ENCODE data around the gene GCN1. TPM values are rescaled to one million over a fixed set of nuclear protein-coding genes. Genes with fewer than 3 reads are reported as not detected.
A peak's percentile ranks its signal among the peaks of the same experiment; 100 is the strongest.

Gene GCN1
- total RNA-seq, 4 donors from 2014 or later: 62.0 to 310 (median 101) TPM

- WGBS: no CpG with 5 or more reads among the region's 3 CpGs
- Histone ChIP-seq H3K9me3 (no peaks in the 10 kb centered on the region), H3K27me3 (no peaks in the 10 kb centered on the region), H3K4me1 (peaks cover 18% of the 10 kb centered on the region), H3K4me3 (no peak overlapping the region), H3K27ac (no peak overlapping the region), H3K36me3 (peaks cover 26% of the 10 kb centered on the region)
- DNase-seq (ENCODE audit: low spot score in 2 of 2): no peak
- TF ChIP-seq POLR2A (IDR thresholded peaks at IDR 0.05) (no peak), CTCF (IDR thresholded peaks at IDR 0.05) (no peak), POLR2AphosphoS5 (IDR thresholded peaks at IDR 0.05) (no peak), EP300 (IDR thresholded peaks at IDR 0.05) (no peak)
Observed at GRCh38 chr12:120090206-120090605, 104.3 kb downstream of the GCN1 start.

GRCh38 chr12:120089796-120090195 is 104.7 kb downstream of the GCN1 start:
- Histone ChIP-seq H3K27me3 (no peaks in the 10 kb centered on the region), H3K27ac (no peak overlapping the region), H3K4me3 (no peak overlapping the region), H3K36me3 (peaks cover 24% of the 10 kb centered on the region), H3K9me3 (no peaks in the 10 kb centered on the region), H3K4me1 (peaks cover 18% of the 10 kb centered on the region)
- no peak for DNase-seq (ENCODE audit: low spot score in 2 of 2)
- TF ChIP-seq EP300 (IDR thresholded peaks at IDR 0.05) (no peak), POLR2AphosphoS5 (IDR thresholded peaks at IDR 0.05) (no peak), POLR2A (IDR thresholded peaks at IDR 0.05) (no peak), CTCF (IDR thresholded peaks at IDR 0.05) (no peak)
- WGBS: no CpG with 5 or more reads among the region's 2 CpGs

- peaks cover 18% of the 10 kb centered on the region for H3K4me1 ChIP-seq
- DNase-seq (ENCODE audit: low spot score in 2 of 2): no peak
- no peaks in the 10 kb centered on the region for H3K27me3 ChIP-seq
- peaks cover 17% of the 10 kb centered on the region for H3K36me3 ChIP-seq
- WGBS: 35% methylated on average over 8 of the region's 8 CpGs
- no peak overlapping the region for H3K4me3 ChIP-seq
- H3K27ac ChIP-seq: no peak overlapping the region
- no peak for TF ChIP-seq POLR2AphosphoS5 (IDR thresholded peaks at IDR 0.05)
- TF ChIP-seq EP300 (IDR thresholded peaks at IDR 0.05): no peak
- no peak for TF ChIP-seq POLR2A (IDR thresholded peaks at IDR 0.05)
- no peak for TF ChIP-seq CTCF (IDR thresholded peaks at IDR 0.05)
- no peaks in the 10 kb centered on the region for H3K9me3 ChIP-seq
Observed at GRCh38 chr12:120089105-120089504, 105.4 kb downstream of the GCN1 start.

GRCh38 chr12:120086801-120087621 is 107.5 kb downstream of the GCN1 start:
- Histone ChIP-seq H3K4me3 (peak overlapping the region; percentile 41), H3K27ac (peak overlapping the region; percentile 79), H3K27me3 (no peaks in the 10 kb centered on the region), H3K36me3 (no peaks in the 10 kb centered on the region), H3K9me3 (no peaks in the 10 kb centered on the region), H3K4me1 (peaks cover 18% of the 10 kb centered on the region)
- peak; percentile 50 for TF ChIP-seq EP300 (IDR thresholded peaks at IDR 0.05)
- no peak for TF ChIP-seq POLR2A (IDR thresholded peaks at IDR 0.05)
- TF ChIP-seq POLR2AphosphoS5 (IDR thresholded peaks at IDR 0.05): peak in 2 of 3 donors; percentile 82 to 97
- peak; percentile 95 to 99 for TF ChIP-seq CTCF (IDR thresholded peaks at IDR 0.05)
- DNase-seq (ENCODE audit: low spot score in 2 of 2): peak; percentile 99 to 100
- WGBS: 0% methylated on average over 28 of the region's 55 CpGs

GRCh38 chr12:120085920-120086645 is 108.4 kb downstream of the GCN1 start:
- peak overlapping the region; percentile 41 for H3K4me3 ChIP-seq
- TF ChIP-seq CTCF (IDR thresholded peaks at IDR 0.05) (no peak), POLR2AphosphoS5 (IDR thresholded peaks at IDR 0.05) (no peak), POLR2A (IDR thresholded peaks at IDR 0.05) (no peak), EP300 (IDR thresholded peaks at IDR 0.05) (no peak)
- H3K27me3 ChIP-seq: no peaks in the 10 kb centered on the region
- DNase-seq (ENCODE audit: low spot score in 2 of 2): no peak
- WGBS: 39% methylated on average over 6 of the region's 6 CpGs
- no peaks in the 10 kb centered on the region for H3K9me3 ChIP-seq
- H3K27ac ChIP-seq: peak overlapping the region; percentile 77
- H3K36me3 ChIP-seq: no peaks in the 10 kb centered on the region
- peaks cover 18% of the 10 kb centered on the region for H3K4me1 ChIP-seq
